HCT116 (cell line): ENCODE measurements around the gene NSUN2. TPM values are rescaled to one million over a fixed set of nuclear protein-coding genes. Genes with fewer than 3 reads are reported as not detected.

ENCODE experiments used
- ATAC-seq: fragments of 200-7000 bp; cut with Tn5 transposase; 2 replicates; pipeline ENCODE4 v1.9.1; 2020; ENCODE audit warnings: mild to moderate bottlenecking, moderate library complexity
- BruUV-seq: library from RNA; stranded (reverse); fragments of 400-500 nt; replicated peaks from 2 replicates; lab custom pipeline; 2021; lab: Mats Ljungman, UMichigan
- CTCF ChIA-PET: fragments of 300-600 bp; sonication (Branson Sonifier 250); formaldehyde crosslinking; loops from one replicate; lab custom pipeline; 2021; ENCODE audit warnings: antibody characterized with exemption; lab: Charles Lee
- POLR2A ChIA-PET: fragments of 300-600, 350-600 bp; sonication (Branson Sonifier 250); formaldehyde crosslinking; loops from one replicate; lab custom pipeline; 2021; ENCODE audit warnings: antibody characterized with exemption; lab: Charles Lee
- RAD21 ChIA-PET, 2 experiments: fragments of 300-600 bp; sonication (Branson Sonifier 250); formaldehyde crosslinking; loops; one replicate each; lab custom pipeline; 2023; ENCODE audit warnings: low total read pairs in 2 of 2; ENCODE audit not compliant: uncharacterized antibody in 2 of 2, unreplicated experiment in 2 of 2, low non-redundant PET in 1 of 2; lab: Charles Lee
- DNase-seq: peaks from one replicate; pipeline ENCODE4 v3.0.0-alpha.2; 2010; ENCODE audit warnings: low read depth, low spot score
- H2AFZ ChIP-seq: fragments of 200-600 bp; shearing (Covaris generic), sonication (generic); 2 replicates; pipeline ENCODE4 v1.6.1; 2017; ENCODE audit warnings: low read depth, mixed run types, mixed read lengths, antibody characterized with exemption, low read length; ENCODE audit not compliant: poor library complexity, severe bottlenecking
- H3K27ac ChIP-seq: 2 replicates; pipeline ENCODE4 v1.5.1; 2012; ENCODE audit warnings: low read depth, low read length
- H3K27me3 ChIP-seq: fragments of 200-600 bp; sonication (generic); 2 replicates; pipeline ENCODE4 v1.6.1; 2016; ENCODE audit warnings: mixed run types, low read length, mixed read lengths; ENCODE audit not compliant: insufficient read depth
- H3K36me3 ChIP-seq, 2 experiments: fragments of 200-500 bp in 1 of 2; fragments of 200-600 bp in 1 of 2; sonication (Bioruptor generic) in 1 of 2; sonication (generic) in 1 of 2; 2 replicates each; pipeline versions ENCODE4 v1.5.1 to v1.6.1; 2014 to 2016; ENCODE audit warnings: low read length in 2 of 2, inconsistent platforms in 1 of 2, mixed read lengths in 1 of 2, mixed run types in 1 of 2; ENCODE audit not compliant: insufficient read depth in 2 of 2, control insufficient read depth in 1 of 2
- H3K4me1 ChIP-seq, 2 experiments: fragments of 200-600 bp in 1 of 2; sonication (generic) in 1 of 2; 2 replicates each; pipeline versions ENCODE4 v1.5.1 to v1.6.1; 2012 to 2017; ENCODE audit warnings: low read length in 2 of 2, inconsistent platforms in 1 of 2, mild to moderate bottlenecking in 1 of 2, mixed read lengths in 1 of 2, mixed run types in 1 of 2, moderate library complexity in 1 of 2; ENCODE audit not compliant: insufficient read depth in 2 of 2, control insufficient read depth in 1 of 2
- H3K4me2 ChIP-seq: fragments of 200-600 bp; sonication (generic); 2 replicates; pipeline ENCODE4 v1.6.1; 2017; ENCODE audit warnings: mixed run types, low read length, mixed read lengths
- H3K4me3 ChIP-seq, 2 experiments: fragments of 200-600 bp in 1 of 2; sonication (generic) in 1 of 2; replicated peaks in 1 of 2; 2 replicates each; pipeline ENCODE4 v1.5.1; 2011 to 2016; ENCODE audit warnings: low read length in 2 of 2, control low read depth in 1 of 2, low read depth in 1 of 2, mild to moderate bottlenecking in 1 of 2, mixed read lengths in 1 of 2, mixed run types in 1 of 2
- H3K79me2 ChIP-seq: fragments of 200-600 bp; sonication (generic); 2 replicates; pipeline ENCODE4 v1.6.1; 2017; ENCODE audit warnings: mild to moderate bottlenecking, mixed run types, low read length, moderate library complexity, mixed read lengths; ENCODE audit not compliant: insufficient read depth
- H3K9ac ChIP-seq: fragments of 200-600 bp; sonication (generic); 2 replicates; pipeline ENCODE4 v1.6.1; 2016; ENCODE audit warnings: low read length, mixed read lengths
- H3K9me2 ChIP-seq: fragments of 200-600 bp; sonication (generic), shearing (Covaris generic); 2 replicates; pipeline ENCODE4 v1.6.1; 2017; ENCODE audit warnings: mixed run types, mild to moderate bottlenecking, moderate library complexity; ENCODE audit not compliant: insufficient read depth
- H3K9me3 ChIP-seq, 2 experiments: fragments of 200-500 bp in 1 of 2; fragments of 200-600 bp in 1 of 2; sonication (Bioruptor generic) in 1 of 2; sonication (generic) in 1 of 2; 2 replicates each; pipeline ENCODE4 v1.6.1; 2014 to 2017; ENCODE audit warnings: low read length in 2 of 2, mixed read lengths in 2 of 2, inconsistent platforms in 1 of 2, low read depth in 1 of 2, mild to moderate bottlenecking in 1 of 2, mixed run types in 1 of 2, moderate library complexity in 1 of 2; ENCODE audit not compliant: control insufficient read depth in 1 of 2, insufficient read depth in 1 of 2
- H4K20me1 ChIP-seq: fragments of 200-600 bp; sonication (generic), shearing (Covaris generic); 2 replicates; pipeline ENCODE4 v1.6.1; 2017; ENCODE audit warnings: mixed run types, mild to moderate bottlenecking, moderate library complexity; ENCODE audit not compliant: insufficient read depth
- CEBPB ChIP-seq: IDR thresholded peaks from 2 replicates; pipeline ENCODE4 v1.6.1; 2012; ENCODE audit warnings: low read depth
- ELF1 ChIP-seq: IDR thresholded peaks from 2 replicates; pipeline ENCODE4 v1.6.1; 2012; ENCODE audit warnings: low read depth, borderline replicate concordance
- POLR2A ChIP-seq: IDR thresholded peaks from 2 replicates; pipeline ENCODE4 v1.7.0; 2011; ENCODE audit warnings: borderline replicate concordance; ENCODE audit not compliant: insufficient read depth, insufficient read length; ENCODE audit errors: extremely low read depth
- POLR2AphosphoS5 ChIP-seq: IDR thresholded peaks from 2 replicates; pipeline ENCODE4 v1.6.1; 2011; ENCODE audit warnings: mild to moderate bottlenecking, low read depth, low read length, moderate library complexity
- RAD21 ChIP-seq: IDR thresholded peaks from 2 replicates; pipeline ENCODE4 v1.6.1; 2012; ENCODE audit warnings: low read depth, mild to moderate bottlenecking
- REST ChIP-seq: IDR thresholded peaks from 2 replicates; pipeline ENCODE4 v1.6.1; 2012; ENCODE audit warnings: low read depth
- TCF7L2 ChIP-seq: IDR thresholded peaks from 2 replicates; pipeline ENCODE4 v1.7.0; 2011; ENCODE audit warnings: borderline replicate concordance, inconsistent platforms; ENCODE audit not compliant: insufficient read depth, insufficient read length; ENCODE audit errors: extremely low read depth
- YY1 ChIP-seq: IDR thresholded peaks from 2 replicates; pipeline ENCODE4 v1.6.1; 2011; ENCODE audit warnings: low read length, low read depth, moderate library complexity, mild to moderate bottlenecking; ENCODE audit not compliant: insufficient replicate concordance; ENCODE audit errors: extremely low read depth
- ZBTB33 ChIP-seq: IDR thresholded peaks from 2 replicates; pipeline ENCODE4 v1.6.1; 2011; ENCODE audit warnings: mild to moderate bottlenecking, low read length, moderate library complexity; ENCODE audit not compliant: insufficient replicate concordance; ENCODE audit errors: extremely low read depth
- ZFX ChIP-seq: fragments of 450-650 bp; IDR thresholded peaks from 2 replicates; pipeline ENCODE4 v1.6.1; 2017
- intact Hi-C: fragments of 100-400 bp; cut with micrococcal nuclease; formaldehyde crosslinking; loops from 2 replicates; pipeline ENCODE4 v1.10.0; 2022
- total RNA-seq: library from RNA; stranded (reverse); gene quantifications from one replicate; pipeline ENCODE4 v1.2.1, GENCODE V29; 2021; ENCODE audit not compliant: unreplicated experiment
- TF ChIP-seq, protein P1 (sequence below), 3 experiments: fragments of 200-600 bp in 1 of 3; sonication (generic) in 1 of 3; IDR thresholded peaks in 2 of 3; conservative IDR thresholded peaks in 1 of 3; 2 replicates each; pipeline ENCODE4 v1.5.1; 2012 to 2017; ENCODE audit warnings: low read depth in 2 of 3, low read length in 2 of 3, antibody characterized with exemption in 1 of 3, borderline replicate concordance in 1 of 3, control low read depth in 1 of 3, mild to moderate bottlenecking in 1 of 3, mixed read lengths in 1 of 3, mixed run types in 1 of 3, moderate library complexity in 1 of 3; ENCODE audit not compliant: insufficient read depth in 1 of 3

Gene NSUN2
- total RNA-seq, 1 experiment from 2014 or later, result 101 TPM

- no peak overlapping the region for H3K4me3 ChIP-seq
- DNase-seq (no peak), ATAC-seq (no peak)
- BruUV-seq, result no TSS peak
- H3K9me2 ChIP-seq, result no peaks in the 10 kb centered on the region
- ChIA-PET POLR2A (no interaction called here), CTCF (no interaction called here), RAD21 (no interaction called here)
- no peak overlapping the region for H2AFZ ChIP-seq
- no peak overlapping the region for H3K9ac ChIP-seq
- H3K4me2 ChIP-seq, result no peak overlapping the region
- H3K27ac ChIP-seq, result no peak overlapping the region
- H3K9me3 ChIP-seq, result no peaks in the 10 kb centered on the region
- H3K27me3 ChIP-seq, result no peaks in the 10 kb centered on the region
- H3K4me1 ChIP-seq, result no peaks in the 10 kb centered on the region
- H3K36me3 ChIP-seq, result peaks cover 78 to 79% of the 10 kb centered on the region in 2 experiments
- intact Hi-C loops, result no loop called here
- TF ChIP-seq, protein P1, sequence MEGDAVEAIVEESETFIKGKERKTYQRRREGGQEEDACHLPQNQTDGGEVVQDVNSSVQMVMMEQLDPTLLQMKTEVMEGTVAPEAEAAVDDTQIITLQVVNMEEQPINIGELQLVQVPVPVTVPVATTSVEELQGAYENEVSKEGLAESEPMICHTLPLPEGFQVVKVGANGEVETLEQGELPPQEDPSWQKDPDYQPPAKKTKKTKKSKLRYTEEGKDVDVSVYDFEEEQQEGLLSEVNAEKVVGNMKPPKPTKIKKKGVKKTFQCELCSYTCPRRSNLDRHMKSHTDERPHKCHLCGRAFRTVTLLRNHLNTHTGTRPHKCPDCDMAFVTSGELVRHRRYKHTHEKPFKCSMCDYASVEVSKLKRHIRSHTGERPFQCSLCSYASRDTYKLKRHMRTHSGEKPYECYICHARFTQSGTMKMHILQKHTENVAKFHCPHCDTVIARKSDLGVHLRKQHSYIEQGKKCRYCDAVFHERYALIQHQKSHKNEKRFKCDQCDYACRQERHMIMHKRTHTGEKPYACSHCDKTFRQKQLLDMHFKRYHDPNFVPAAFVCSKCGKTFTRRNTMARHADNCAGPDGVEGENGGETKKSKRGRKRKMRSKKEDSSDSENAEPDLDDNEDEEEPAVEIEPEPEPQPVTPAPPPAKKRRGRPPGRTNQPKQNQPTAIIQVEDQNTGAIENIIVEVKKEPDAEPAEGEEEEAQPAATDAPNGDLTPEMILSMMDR (IDR thresholded peaks at IDR 0.05 in 2 of 3, conservative IDR thresholded peaks at IDR 0.05 in 1 of 3; ENCODE audit: borderline replicate concordance in 1 of 3, insufficient read depth in 1 of 3, low read depth in 2 of 3, low read length in 2 of 3), result no peak
- TF ChIP-seq ZBTB33 (no peak), RAD21 (no peak), YY1 (no peak), POLR2A (no peak), REST (no peak), TCF7L2 (no peak), POLR2AphosphoS5 (no peak), ZFX (no peak), ELF1 (no peak), CEBPB (no peak)
- 0 out of 2 replicates have a peak, but pooled peaks cover 6% of the 10 kb centered on the region for H4K20me1 ChIP-seq
- H3K79me2 ChIP-seq, result peaks cover 78% of the 10 kb centered on the region
Measured at GRCh38 chr5:6607559-6607936, 25.3 kb downstream of the NSUN2 start.
